Loucy (cell line): ENCODE results near the gene IGHMBP2.

ENCODE experiments used
- H2AFZ ChIP-seq: fragments of 200-600 bp; sonication (generic); 2 replicates; pipeline ENCODE4 v1.6.0; 2016; ENCODE audit warnings: antibody characterized with exemption, mild to moderate bottlenecking, low read length, moderate library complexity
- H3F3A ChIP-seq: fragments of 200-600 bp; 2 replicates; pipeline ENCODE4 v1.6.0; 2016; ENCODE audit warnings: antibody characterized with exemption, low read depth, mild to moderate bottlenecking
- H3K27me3 ChIP-seq: fragments of 200-600 bp; sonication (generic); 2 replicates; pipeline ENCODE4 v1.6.1; 2014; ENCODE audit warnings: low read length, mild to moderate bottlenecking; ENCODE audit not compliant: insufficient read depth, poor library complexity, severe bottlenecking
- H3K36me3 ChIP-seq: fragments of 200-600 bp; sonication (generic); 2 replicates; pipeline ENCODE4 v1.6.1; 2016; ENCODE audit warnings: low read length; ENCODE audit not compliant: insufficient read depth
- H3K4me1 ChIP-seq: fragments of 200-600 bp; sonication (generic); 2 replicates; pipeline ENCODE4 v1.5.1; 2014; ENCODE audit warnings: low read length, mild to moderate bottlenecking; ENCODE audit not compliant: insufficient read depth, poor library complexity, severe bottlenecking
- H3K4me2 ChIP-seq: fragments of 200-600 bp; sonication (generic); 2 replicates; pipeline ENCODE4 v1.6.0; 2014; ENCODE audit warnings: antibody characterized with exemption, low read length, low read depth, mild to moderate bottlenecking; ENCODE audit not compliant: poor library complexity, severe bottlenecking
- H3K4me3 ChIP-seq: fragments of 200-600 bp; sonication (generic); 2 replicates; pipeline ENCODE4 v1.5.1; 2014; ENCODE audit warnings: low read length, mild to moderate bottlenecking, mixed read lengths; ENCODE audit not compliant: poor library complexity, severe bottlenecking
- H3K79me2 ChIP-seq: fragments of 200-600 bp; sonication (generic); 2 replicates; pipeline ENCODE4 v1.6.1; 2014; ENCODE audit warnings: low read length; ENCODE audit not compliant: insufficient read depth
- H3K9ac ChIP-seq: fragments of 200-600 bp; sonication (generic); 2 replicates; pipeline ENCODE4 v1.6.0; 2014; ENCODE audit warnings: mild to moderate bottlenecking, low read depth, low read length, moderate library complexity; ENCODE audit not compliant: poor library complexity, severe bottlenecking
- H3K9me2 ChIP-seq: fragments of 200-600 bp; sonication (generic); replicated peaks from 2 replicates; pipeline ENCODE4 v1.6.1; 2016; ENCODE audit warnings: low read depth, low read length, mixed read lengths
- H3K9me3 ChIP-seq: fragments of 200-600 bp; sonication (generic); 2 replicates; pipeline ENCODE4 v1.6.1; 2014; ENCODE audit warnings: mild to moderate bottlenecking, antibody characterized with exemption, low read length, low read depth; ENCODE audit not compliant: insufficient read depth
- H4K20me1 ChIP-seq: fragments of 200-600 bp; sonication (generic); 2 replicates; pipeline ENCODE4 v1.6.0; 2014; ENCODE audit warnings: antibody characterized with exemption, low read length, mild to moderate bottlenecking; ENCODE audit not compliant: insufficient read depth, poor library complexity, severe bottlenecking
- CTCF ChIP-seq: fragments of 200-600 bp; sonication (generic); conservative IDR thresholded peaks from 2 replicates; pipeline ENCODE4 v1.5.1; 2014; ENCODE audit warnings: mild to moderate bottlenecking, antibody characterized with exemption, low read length
- EZH2phosphoT487 ChIP-seq: fragments of 200-600 bp; IDR thresholded peaks from 2 replicates; pipeline ENCODE4 v1.6.1; 2018; ENCODE audit warnings: antibody characterized with exemption, mild to moderate bottlenecking, moderate library complexity, borderline replicate concordance

Gene IGHMBP2

GRCh38 chr11:68928136-68928880 is 24.6 kb downstream of the IGHMBP2 start:
- Histone ChIP-seq H4K20me1 (no peaks in the 10 kb centered on the region), H3K27me3 (no peaks in the 10 kb centered on the region), H3K9me2 (no peaks in the 10 kb centered on the region), H3K36me3 (peaks cover 82% of the 10 kb centered on the region), H3K4me1 (no peaks in the 10 kb centered on the region), H2AFZ (no peak overlapping the region), H3K9ac (no peak overlapping the region), H3F3A (no peaks in the 10 kb centered on the region), H3K4me3 (no peak overlapping the region), H3K4me2 (no peak overlapping the region), H3K79me2 (no peaks in the 10 kb centered on the region), H3K9me3 (peaks cover 12% of the 10 kb centered on the region; the same call in 1 of the 2 replicates)
- TF ChIP-seq CTCF (no peak), EZH2phosphoT487 (no peak)

- Histone ChIP-seq H3K36me3 (peaks cover 80% of the 10 kb centered on the region), H2AFZ (no peak overlapping the region), H3F3A (no peaks in the 10 kb centered on the region), H3K9ac (no peak overlapping the region), H3K9me3 (peaks cover 12% of the 10 kb centered on the region; the same call in 1 of the 2 replicates), H3K4me3 (no peak overlapping the region), H3K4me1 (no peaks in the 10 kb centered on the region), H3K79me2 (no peaks in the 10 kb centered on the region), H3K4me2 (no peak overlapping the region), H3K27me3 (no peaks in the 10 kb centered on the region), H3K9me2 (no peaks in the 10 kb centered on the region), H4K20me1 (no peaks in the 10 kb centered on the region)
- TF ChIP-seq EZH2phosphoT487 (no peak), CTCF (no peak)
Observed at GRCh38 chr11:68929135-68929534, 25.4 kb downstream of the IGHMBP2 start.

GRCh38 chr11:68929706-68930570 is 26.2 kb downstream of the IGHMBP2 start:
- Histone ChIP-seq H3K4me2 (no peak overlapping the region), H2AFZ (no peak overlapping the region), H3K27me3 (no peaks in the 10 kb centered on the region), H4K20me1 (no peaks in the 10 kb centered on the region), H3K36me3 (peaks cover 78% of the 10 kb centered on the region; the same call in 1 of the 2 replicates), H3K9ac (no peak overlapping the region), H3K9me2 (no peaks in the 10 kb centered on the region), H3K4me3 (no peak overlapping the region), H3F3A (no peaks in the 10 kb centered on the region), H3K79me2 (no peaks in the 10 kb centered on the region), H3K4me1 (no peaks in the 10 kb centered on the region), H3K9me3 (peaks cover 12% of the 10 kb centered on the region; the same call in 1 of the 2 replicates)
- no peak for TF ChIP-seq EZH2phosphoT487
- no peak for TF ChIP-seq CTCF
